H1 (cell line): ENCODE data around the gene NEFH. TPM values are rescaled to one million over a fixed set of nuclear protein-coding genes. Genes with fewer than 3 reads are reported as not detected.

Experiments used
- CTCF ChIA-PET: fragments of 300-600 bp; sonication (Branson Sonifier 250); formaldehyde crosslinking; loops from one replicate; lab custom pipeline; 2021; ENCODE audit not compliant: partially characterized antibody; lab: Charles Lee
- POLR2A ChIA-PET: fragments of 300-600 bp; sonication (Branson Sonifier 250); formaldehyde crosslinking; loops from one replicate; lab custom pipeline; 2021; ENCODE audit warnings: inconsistent platforms; ENCODE audit not compliant: partially characterized antibody; lab: Charles Lee
- DNase-seq, 2 experiments: peaks; one replicate each; pipeline versions ENCODE4 v3.0.0 to v3.0.0-alpha.2; 2010 to 2022; ENCODE audit warnings: low spot score in 2 of 2, low read depth in 1 of 2, mixed read lengths in 1 of 2
- FAIRE-seq: peaks from 2 replicates; lab custom pipeline; 2011; peaks lifted over from hg19 to GRCh38; lab: Jason Lieb, UNC
- H2AFZ ChIP-seq: 2 replicates; pipeline ENCODE4 v1.8.1; 2012; ENCODE audit warnings: low read length, inconsistent platforms
- H2AK5ac ChIP-seq: 2 replicates; pipeline ENCODE4 v1.6.1; 2013; ENCODE audit warnings: low read depth, low read length
- H2BK120ac ChIP-seq: replicated peaks from 2 replicates; pipeline ENCODE3; 2013; ENCODE audit warnings: low read depth, low read length, inconsistent platforms
- H2BK12ac ChIP-seq: 2 replicates; pipeline ENCODE4 v1.6.1; 2013; ENCODE audit warnings: low read depth, low read length
- H2BK15ac ChIP-seq: 2 replicates; pipeline ENCODE4 v1.6.1; 2013; ENCODE audit warnings: low read length
- H2BK20ac ChIP-seq: 2 replicates; pipeline ENCODE4 v1.6.1; 2013; ENCODE audit warnings: low read length
- H2BK5ac ChIP-seq: 2 replicates; pipeline ENCODE4 v1.6.1; 2013; ENCODE audit warnings: low read depth, low read length
- H3K14ac ChIP-seq: 2 replicates; pipeline ENCODE4 v1.6.1; 2013; ENCODE audit warnings: inconsistent platforms; ENCODE audit not compliant: insufficient read length
- H3K18ac ChIP-seq: 2 replicates; pipeline ENCODE4 v1.6.1; 2013; ENCODE audit warnings: low read length; ENCODE audit errors: extremely low read depth
- H3K23ac ChIP-seq: 2 replicates; pipeline ENCODE4 v1.6.1; 2013; ENCODE audit warnings: inconsistent platforms; ENCODE audit not compliant: insufficient read length
- H3K23me2 ChIP-seq: 2 replicates; pipeline ENCODE4 v1.6.1; 2013; ENCODE audit warnings: low read depth, low read length
- H3K27ac ChIP-seq: 2 replicates; pipeline ENCODE4 v1.6.1; 2011; ENCODE audit warnings: low read depth, low read length, inconsistent platforms
- H3K27me3 ChIP-seq, 4 experiments: replicated peaks in 1 of 4; 1 replicate in 1 of 4; 2 replicates in 3 of 4; pipeline versions ENCODE4 v1.6.1 to v1.8.1; 2011 to 2013; ENCODE audit warnings: low read length in 3 of 4, mild to moderate bottlenecking in 3 of 4, inconsistent platforms in 2 of 4, mixed read lengths in 2 of 4, moderate library complexity in 1 of 4; ENCODE audit not compliant: control insufficient read depth in 3 of 4, insufficient read depth in 3 of 4; ENCODE audit errors: extremely low read depth in 1 of 4
- H3K36me3 ChIP-seq, 4 experiments: 2 replicates each; pipeline versions ENCODE4 v1.6.1 to v1.8.1; 2011 to 2013; ENCODE audit warnings: mild to moderate bottlenecking in 4 of 4, low read length in 3 of 4, moderate library complexity in 2 of 4, control low read depth in 1 of 4, inconsistent platforms in 1 of 4; ENCODE audit not compliant: insufficient read depth in 4 of 4, control insufficient read depth in 2 of 4
- H3K4ac ChIP-seq: replicated peaks from 2 replicates; pipeline ENCODE3; 2013; ENCODE audit warnings: low read length, low read depth, mixed read lengths, inconsistent platforms; ENCODE audit not compliant: insufficient read length
- H3K4me1 ChIP-seq, 4 experiments: replicated peaks in 1 of 4; 1 replicate in 1 of 4; 2 replicates in 3 of 4; pipeline versions ENCODE4 v1.6.1 to v1.8.1; 2011 to 2013; ENCODE audit warnings: low read length in 3 of 4, inconsistent platforms in 2 of 4, mixed read lengths in 1 of 4; ENCODE audit not compliant: insufficient read depth in 4 of 4, control insufficient read depth in 3 of 4
- H3K4me2 ChIP-seq, 2 experiments: 2 replicates each; pipeline versions ENCODE4 v1.6.1 to v1.8.1; 2011 to 2013; ENCODE audit warnings: low read depth in 2 of 2, low read length in 2 of 2, control low read depth in 1 of 2, inconsistent platforms in 1 of 2, mild to moderate bottlenecking in 1 of 2; ENCODE audit not compliant: insufficient read depth in 1 of 2
- H3K4me3 ChIP-seq, 4 experiments: fragments of 200-600, 300-600 bp in 1 of 4; sonication (generic), shearing (Covaris generic), sonication (Bioruptor Twin) in 1 of 4; 2 replicates each; pipeline versions ENCODE4 v1.5.1 to v1.8.1; 2011 to 2016; ENCODE audit warnings: low read length in 4 of 4, low read depth in 3 of 4, control low read depth in 2 of 4, inconsistent platforms in 2 of 4, mild to moderate bottlenecking in 2 of 4, mixed read lengths in 1 of 4, moderate library complexity in 1 of 4; ENCODE audit not compliant: insufficient read depth in 2 of 4; ENCODE audit errors: extremely low read depth in 1 of 4
- H3K56ac ChIP-seq: replicated peaks from 2 replicates; pipeline ENCODE3; 2013; ENCODE audit warnings: low read depth, mild to moderate bottlenecking, mixed read lengths, low read length, inconsistent platforms; ENCODE audit not compliant: insufficient read length
- H3K79me1 ChIP-seq: 2 replicates; pipeline ENCODE4 v1.6.1; 2013; ENCODE audit warnings: low read depth, low read length, control low read depth
- H3K79me2 ChIP-seq, 2 experiments: 2 replicates each; pipeline versions ENCODE4 v1.6.1 to v1.8.1; 2012 to 2013; ENCODE audit warnings: low read length in 2 of 2, mild to moderate bottlenecking in 2 of 2, inconsistent platforms in 1 of 2; ENCODE audit not compliant: insufficient read depth in 2 of 2, control insufficient read depth in 1 of 2
- H3K9ac ChIP-seq, 4 experiments: replicated peaks in 1 of 4; 1 replicate in 1 of 4; 2 replicates in 3 of 4; pipeline versions ENCODE4 v1.6.1 to v1.8.1; 2011 to 2013; ENCODE audit warnings: low read depth in 3 of 4, low read length in 3 of 4, control low read depth in 2 of 4, mild to moderate bottlenecking in 2 of 4, moderate library complexity in 2 of 4, inconsistent platforms in 1 of 4; ENCODE audit errors: extremely low read depth in 1 of 4
- H3K9me3 ChIP-seq, 2 experiments: 2 replicates each; pipeline versions ENCODE4 v1.6.1 to v1.8.1; 2012 to 2013; ENCODE audit warnings: mild to moderate bottlenecking in 2 of 2, moderate library complexity in 2 of 2, control low read depth in 1 of 2, inconsistent platforms in 1 of 2, low read depth in 1 of 2, low read length in 1 of 2, mixed read lengths in 1 of 2; ENCODE audit not compliant: insufficient read depth in 2 of 2
- H4K20me1 ChIP-seq, 2 experiments: replicated peaks in 1 of 2; 2 replicates each; pipeline versions ENCODE3 to v1.8.1; 2011 to 2013; ENCODE audit warnings: inconsistent platforms in 2 of 2, low read length in 2 of 2, mild to moderate bottlenecking in 1 of 2; ENCODE audit not compliant: insufficient read depth in 2 of 2, control insufficient read depth in 1 of 2
- H4K5ac ChIP-seq: 2 replicates; pipeline ENCODE4 v1.6.1; 2013; ENCODE audit warnings: low read length, low read depth, mixed read lengths, inconsistent platforms; ENCODE audit not compliant: insufficient read length
- H4K8ac ChIP-seq: 2 replicates; pipeline ENCODE4 v1.8.0; 2013; ENCODE audit warnings: mild to moderate bottlenecking, moderate library complexity, low read length, inconsistent platforms; ENCODE audit not compliant: insufficient read depth; ENCODE audit errors: extremely low read depth
- H4K91ac ChIP-seq: replicated peaks from 2 replicates; pipeline ENCODE3; 2013; ENCODE audit warnings: low read length, mixed read lengths, inconsistent platforms; ENCODE audit not compliant: insufficient read length
- ASH2L ChIP-seq: fragments of 200-600, 300-600 bp; sonication (generic); IDR thresholded peaks from one replicate; pipeline ENCODE4 v1.7.1; 2017; ENCODE audit warnings: low read length
- CEBPB ChIP-seq: IDR thresholded peaks from 2 replicates; pipeline ENCODE4 v1.6.1; 2012; ENCODE audit warnings: low read depth, low read length
- CREB1 ChIP-seq: IDR thresholded peaks from 2 replicates; pipeline ENCODE4 v1.6.1; 2012; ENCODE audit warnings: inconsistent platforms
- EGR1 ChIP-seq: IDR thresholded peaks from 2 replicates; pipeline ENCODE4 v1.6.1; 2011; ENCODE audit warnings: low read depth, low read length, borderline replicate concordance
- GABPA ChIP-seq: IDR thresholded peaks from 2 replicates; pipeline ENCODE4 v1.6.1; 2011; ENCODE audit warnings: mild to moderate bottlenecking, low read length, moderate library complexity, borderline replicate concordance; ENCODE audit not compliant: insufficient read depth
- HDAC2 ChIP-seq, 2 experiments: fragments of 300-600 bp in 1 of 2; sonication (generic) in 1 of 2; IDR thresholded peaks; 2 replicates each; pipeline ENCODE4 v1.6.1; 2011 to 2012; ENCODE audit warnings: low read depth in 2 of 2, low read length in 2 of 2, mild to moderate bottlenecking in 2 of 2, moderate library complexity in 2 of 2, borderline replicate concordance in 1 of 2, inconsistent platforms in 1 of 2
- POLR2A ChIP-seq, 2 experiments: IDR thresholded peaks; 1 replicate in 1 of 2; 2 replicates in 1 of 2; pipeline ENCODE4 v1.6.1; 2011; ENCODE audit warnings: low read depth in 2 of 2, low read length in 2 of 2, mild to moderate bottlenecking in 2 of 2; ENCODE audit errors: control extremely low read depth in 1 of 2
- RAD21 ChIP-seq, 2 experiments: IDR thresholded peaks in 1 of 2; conservative IDR thresholded peaks in 1 of 2; 2 replicates each; pipeline ENCODE4 v1.6.1; 2011; ENCODE audit warnings: low read depth in 2 of 2, low read length in 2 of 2, improper control_type of control experiment in 1 of 2, inconsistent platforms in 1 of 2, mild to moderate bottlenecking in 1 of 2, moderate library complexity in 1 of 2
- RXRA ChIP-seq: IDR thresholded peaks from 2 replicates; pipeline ENCODE4 v1.6.1; 2011; ENCODE audit warnings: low read depth, mild to moderate bottlenecking, low read length, moderate library complexity; ENCODE audit not compliant: insufficient read depth
- TAF1 ChIP-seq: IDR thresholded peaks from 2 replicates; pipeline ENCODE4 v1.6.1; 2011; ENCODE audit warnings: mild to moderate bottlenecking, low read depth, low read length
- TEAD4 ChIP-seq: IDR thresholded peaks from 2 replicates; pipeline ENCODE4 v1.6.1; 2012; ENCODE audit warnings: low read depth, low read length, inconsistent platforms, mixed read lengths
- YY1 ChIP-seq: IDR thresholded peaks from 2 replicates; pipeline ENCODE4 v1.6.1; 2011; ENCODE audit warnings: low read depth, mild to moderate bottlenecking, low read length
- WGBS, 2 experiments: shearing (Covaris generic) in 1 of 2; methylation state at CpG; one replicate each; pipeline versions ENCODE4 v1.1.6 to v1.1.7; 2013 to 2015; ENCODE audit warnings: low lambda C conversion rate in 2 of 2, mixed read lengths in 2 of 2, inconsistent platforms in 1 of 2, low coverage in 1 of 2, missing lambda C conversion rate in 1 of 2; ENCODE audit not compliant: insufficient replicate concordance in 2 of 2, insufficient coverage in 1 of 2, insufficient read length in 1 of 2; ENCODE audit errors: extremely low coverage in 1 of 2, missing lambda C conversion rate in 1 of 2; 5-methylcytosine and 5-hydroxymethylcytosine counted together
- polyA plus RNA-seq, 7 experiments: library from polyadenylated mRNA; depleted of rRNA in 3 of 7; stranded (reverse) in 5 of 7; unstranded in 2 of 7; fragments of >200 nt in 5 of 7; fragments of 200-250 nt in 2 of 7; gene quantifications; 1 replicate in 5 of 7; 2 replicates in 1 of 7; 4 replicates in 1 of 7; pipeline versions ENCODE4 v1.2.1 to v1.2.3, GENCODE V29; 2011 to 2013; ENCODE audit warnings: missing spikeins in 2 of 7, mixed read lengths in 2 of 7
- total RNA-seq: library from RNA; stranded (reverse); fragmentation: NEBNext Ultra II Directional; extraction: Animal tissue kit (Norgen Biotek cat#: 25700); gene quantifications from 2 replicates; pipeline ENCODE4 v1.2.1, GENCODE V29; 2021
- TF ChIP-seq, protein P1 (sequence below), 3 experiments: IDR thresholded peaks; 1 replicate in 2 of 3; 2 replicates in 1 of 3; pipeline versions ENCODE4 v1.5.1 to v1.6.1; 2011; ENCODE audit warnings: low read length in 3 of 3, mild to moderate bottlenecking in 3 of 3, inconsistent platforms in 2 of 3, low read depth in 1 of 3, moderate library complexity in 1 of 3; ENCODE audit not compliant: insufficient read depth in 1 of 3; ENCODE audit errors: control extremely low read depth in 1 of 3

NEFH gene
- total and polyA plus RNA-seq, 2 of the 8 experiments (the other 6 are each of a cell fraction or from before 2014, with no cell fraction given): 0.57 to 2.3 TPM

DNA sequence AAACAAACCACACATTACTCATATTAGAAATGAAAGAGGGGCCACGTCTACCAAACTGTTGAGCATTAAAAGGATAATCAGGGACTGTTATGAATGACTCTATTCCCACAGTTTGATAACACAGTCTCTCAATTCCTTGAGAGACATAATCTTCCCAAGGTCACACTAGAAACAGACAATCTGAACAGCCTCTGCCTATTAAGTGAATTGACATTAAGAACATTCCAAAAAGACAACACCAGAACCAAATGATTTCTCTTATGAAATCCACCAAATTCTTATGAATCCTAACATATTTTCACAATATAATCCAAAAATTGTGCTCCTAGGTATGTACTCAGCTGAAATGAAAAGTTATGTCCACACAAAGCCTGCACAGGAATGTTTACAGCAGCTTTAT, 37.0 kb upstream of the NEFH start:
- Histone ChIP-seq H4K5ac (no peak overlapping the region), H4K8ac (no peak overlapping the region), H3K23ac (no peak overlapping the region), H2AFZ (no peak overlapping the region), H3K27ac (no peak overlapping the region), H2BK15ac (no peak overlapping the region), H3K27me3 (no peaks in the 10 kb centered on the region), H3K4me2 (no peak overlapping the region), H3K4me1 (no peaks in the 10 kb centered on the region; a peak in 2 of 7 replicates), H2AK5ac (no peak overlapping the region), H3K14ac (no peak overlapping the region), H3K9ac (no peak overlapping the region), H4K91ac (no peak overlapping the region), H3K36me3 (no peaks in the 10 kb centered on the region), H4K20me1 (peaks cover 0 to 2% of the 10 kb centered on the region in 2 experiments), H2BK5ac (no peak overlapping the region), H3K23me2 (no peaks in the 10 kb centered on the region), H3K56ac (no peak overlapping the region), H2BK12ac (no peak overlapping the region), H3K9me3 (no peaks in the 10 kb centered on the region), H2BK20ac (no peak overlapping the region), H3K4ac (no peak overlapping the region), H3K18ac (no peak overlapping the region), H2BK120ac (no peak overlapping the region), H3K4me3 (no peak overlapping the region), H3K79me1 (no peaks in the 10 kb centered on the region), H3K79me2 (no peaks in the 10 kb centered on the region)
- POLR2A ChIA-PET: no interaction called here
- FAIRE-seq: no peak
- 89% methylated on average over 1 of the region's 1 CpG; no CpG with 5 or more reads in 1 of the 2 experiments for WGBS, 2 experiments
- CTCF ChIA-PET: no interaction called here
- DNase-seq: no peak
- TF ChIP-seq HDAC2 (IDR thresholded peaks at IDR 0.05; ENCODE audit: borderline replicate concordance in 1 of 2, low read depth in 2 of 2, low read length in 2 of 2) (no peak), GABPA (no peak), CREB1 (no peak), POLR2A (IDR thresholded peaks at IDR 0.05; ENCODE audit: control extremely low read depth in 1 of 2, low read depth in 2 of 2, low read length in 2 of 2) (no peak), CEBPB (no peak), YY1 (no peak), ASH2L (no peak), TAF1 (no peak), TEAD4 (no peak), EGR1 (no peak), RAD21 (IDR thresholded peaks at IDR 0.05 in 1 of 2, conservative IDR thresholded peaks at IDR 0.05 in 1 of 2; ENCODE audit: low read depth in 2 of 2, low read length in 2 of 2) (no peak), RXRA (no peak)
- TF ChIP-seq, protein P1, sequence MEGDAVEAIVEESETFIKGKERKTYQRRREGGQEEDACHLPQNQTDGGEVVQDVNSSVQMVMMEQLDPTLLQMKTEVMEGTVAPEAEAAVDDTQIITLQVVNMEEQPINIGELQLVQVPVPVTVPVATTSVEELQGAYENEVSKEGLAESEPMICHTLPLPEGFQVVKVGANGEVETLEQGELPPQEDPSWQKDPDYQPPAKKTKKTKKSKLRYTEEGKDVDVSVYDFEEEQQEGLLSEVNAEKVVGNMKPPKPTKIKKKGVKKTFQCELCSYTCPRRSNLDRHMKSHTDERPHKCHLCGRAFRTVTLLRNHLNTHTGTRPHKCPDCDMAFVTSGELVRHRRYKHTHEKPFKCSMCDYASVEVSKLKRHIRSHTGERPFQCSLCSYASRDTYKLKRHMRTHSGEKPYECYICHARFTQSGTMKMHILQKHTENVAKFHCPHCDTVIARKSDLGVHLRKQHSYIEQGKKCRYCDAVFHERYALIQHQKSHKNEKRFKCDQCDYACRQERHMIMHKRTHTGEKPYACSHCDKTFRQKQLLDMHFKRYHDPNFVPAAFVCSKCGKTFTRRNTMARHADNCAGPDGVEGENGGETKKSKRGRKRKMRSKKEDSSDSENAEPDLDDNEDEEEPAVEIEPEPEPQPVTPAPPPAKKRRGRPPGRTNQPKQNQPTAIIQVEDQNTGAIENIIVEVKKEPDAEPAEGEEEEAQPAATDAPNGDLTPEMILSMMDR (IDR thresholded peaks at IDR 0.05; ENCODE audit: control extremely low read depth in 1 of 3, insufficient read depth in 1 of 3, low read depth in 1 of 3, low read length in 3 of 3): no peak
